HG03354 (cell line): ENCODE results near the gene L3MBTL3.
A peak's percentile ranks its signal among the peaks of the same experiment; 100 is the strongest.
"Not testable (repeated sequence)": the region's sequence is repeated elsewhere in the genome, so short reads cannot be mapped to it uniquely, and the experiment has no call there.

ENCODE experiments used
- ATAC-seq: cut with Tn5 transposase; IDR thresholded peaks from one replicate; pipeline ENCODE4 v1.9.1; 2021; ENCODE audit warnings: mild to moderate bottlenecking; ENCODE audit not compliant: unreplicated experiment, poor library complexity, severe bottlenecking

L3MBTL3 gene

DNA sequence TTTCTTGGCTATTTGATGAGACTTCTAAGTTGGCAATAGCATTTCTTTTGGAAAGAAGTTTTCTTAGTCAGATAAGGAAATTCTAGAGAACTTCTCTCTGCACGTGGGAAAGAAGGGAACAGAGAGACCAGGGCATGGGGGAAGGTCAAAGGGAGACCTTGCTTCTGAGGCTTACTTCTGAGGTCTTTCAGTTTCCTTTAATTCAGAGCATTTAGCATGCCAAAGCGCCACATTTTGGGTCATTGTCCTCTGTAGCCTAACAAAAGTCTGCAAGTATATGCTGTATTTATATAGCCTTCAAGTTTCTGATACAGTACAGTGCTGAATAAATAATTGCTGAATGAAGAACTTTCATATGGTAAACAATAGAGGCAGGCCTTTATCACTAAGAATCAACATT, 108.8 kb downstream of the L3MBTL3 start:
- ATAC-seq = no peak

DNA sequence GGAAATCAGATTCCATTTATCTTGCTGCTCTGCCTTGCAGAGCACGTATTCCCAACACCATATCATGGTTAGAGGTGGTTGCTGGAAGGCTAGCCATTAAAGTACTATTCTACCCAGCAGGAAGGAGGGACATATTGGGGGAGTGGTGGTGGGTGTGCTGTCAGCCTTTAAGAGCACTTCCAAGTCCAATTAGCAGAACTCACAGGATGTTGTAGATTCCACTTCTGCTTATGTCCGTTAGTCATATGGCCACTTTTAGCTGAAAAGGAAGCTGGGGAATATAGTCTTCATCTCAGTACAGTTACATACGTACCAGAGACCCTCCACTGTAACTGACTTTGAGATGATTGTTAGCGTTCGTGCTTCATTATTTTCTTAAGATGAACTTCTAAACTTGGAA, 109.9 kb downstream of the L3MBTL3 start:
- no peak for ATAC-seq

DNA sequence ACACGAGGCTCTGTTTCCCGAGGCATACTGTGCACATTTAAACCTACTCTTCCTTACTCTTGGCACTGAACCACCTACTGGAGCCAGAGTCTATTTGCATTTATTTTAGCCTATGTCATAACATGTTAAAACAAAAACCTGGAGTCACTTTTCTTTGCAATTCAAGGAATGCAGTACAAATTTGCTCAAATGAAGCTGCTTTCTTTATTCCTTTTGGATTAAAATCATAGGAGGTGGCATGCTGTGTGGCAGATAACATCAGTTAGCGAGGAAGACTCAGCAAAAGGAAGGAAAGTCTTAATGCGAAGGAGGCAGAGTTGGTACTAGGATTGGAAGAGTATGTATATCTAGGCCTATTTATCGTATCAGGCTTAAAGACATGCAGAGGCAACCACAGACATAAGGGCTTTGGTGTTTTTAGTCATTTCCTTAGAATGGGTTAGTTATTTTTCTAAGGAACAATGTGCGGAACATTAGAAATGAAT, 111.4 kb downstream of the L3MBTL3 start:
- no peak for ATAC-seq

DNA sequence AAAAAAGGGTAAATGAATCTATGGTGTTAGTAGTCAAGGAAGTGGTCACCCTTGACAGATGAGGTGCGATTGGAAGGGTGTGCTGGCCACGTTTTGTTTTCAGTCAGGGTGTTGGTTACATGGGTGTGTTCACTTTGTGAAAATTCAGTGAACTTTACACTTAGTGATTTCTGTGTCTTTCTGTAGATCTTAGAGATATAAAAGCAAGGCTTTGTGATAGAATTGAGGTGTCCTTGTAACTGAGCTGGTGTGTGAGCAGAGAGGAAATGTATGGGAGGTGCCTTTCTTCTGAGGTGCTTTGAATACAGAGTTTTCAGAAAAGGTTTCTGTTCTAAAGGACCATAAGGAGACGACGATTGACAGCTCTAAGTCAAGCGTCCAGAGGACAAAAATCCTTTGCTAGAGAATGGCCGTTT, 113.9 kb downstream of the L3MBTL3 start:
- ATAC-seq = peak; percentile 85

DNA sequence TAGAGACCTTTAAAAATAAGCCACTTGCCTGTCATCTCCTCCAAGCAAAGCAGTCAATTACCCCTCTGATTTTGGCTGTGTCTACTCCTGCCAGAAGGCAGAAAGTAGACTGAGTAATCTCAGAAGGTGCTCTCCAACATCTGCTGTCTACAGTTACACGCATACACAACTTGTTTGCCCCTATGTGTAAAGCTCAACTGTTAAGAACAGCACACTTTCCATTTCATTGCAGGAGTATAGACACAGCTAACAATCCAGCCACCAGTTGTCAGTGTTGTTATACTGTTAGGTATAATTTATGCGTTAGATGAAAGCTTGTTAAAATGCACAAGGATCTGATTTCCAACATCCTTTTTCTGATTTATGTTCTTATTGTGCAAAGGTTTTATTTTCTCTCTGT, 116.2 kb downstream of the L3MBTL3 start:
- no peak for ATAC-seq

DNA sequence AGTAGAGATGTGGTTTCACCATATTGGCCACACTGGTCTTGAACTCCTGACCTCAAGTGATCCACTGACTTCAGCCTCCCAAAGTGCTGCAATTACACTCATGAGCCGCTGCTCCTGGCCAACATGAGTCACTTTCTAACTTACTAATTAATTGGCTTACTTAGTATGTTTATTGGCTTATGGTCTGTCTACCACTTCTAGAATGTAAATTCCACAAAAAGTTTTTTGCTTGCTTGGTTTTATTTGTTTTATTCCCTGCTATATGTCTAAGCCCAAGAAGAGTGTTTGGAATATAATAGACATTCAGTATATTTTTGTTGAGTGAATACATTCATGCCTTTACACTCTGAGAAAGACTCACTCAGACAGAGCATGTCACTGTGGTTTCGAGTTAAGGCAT, 118.4 kb downstream of the L3MBTL3 start:
- no peak for ATAC-seq

DNA sequence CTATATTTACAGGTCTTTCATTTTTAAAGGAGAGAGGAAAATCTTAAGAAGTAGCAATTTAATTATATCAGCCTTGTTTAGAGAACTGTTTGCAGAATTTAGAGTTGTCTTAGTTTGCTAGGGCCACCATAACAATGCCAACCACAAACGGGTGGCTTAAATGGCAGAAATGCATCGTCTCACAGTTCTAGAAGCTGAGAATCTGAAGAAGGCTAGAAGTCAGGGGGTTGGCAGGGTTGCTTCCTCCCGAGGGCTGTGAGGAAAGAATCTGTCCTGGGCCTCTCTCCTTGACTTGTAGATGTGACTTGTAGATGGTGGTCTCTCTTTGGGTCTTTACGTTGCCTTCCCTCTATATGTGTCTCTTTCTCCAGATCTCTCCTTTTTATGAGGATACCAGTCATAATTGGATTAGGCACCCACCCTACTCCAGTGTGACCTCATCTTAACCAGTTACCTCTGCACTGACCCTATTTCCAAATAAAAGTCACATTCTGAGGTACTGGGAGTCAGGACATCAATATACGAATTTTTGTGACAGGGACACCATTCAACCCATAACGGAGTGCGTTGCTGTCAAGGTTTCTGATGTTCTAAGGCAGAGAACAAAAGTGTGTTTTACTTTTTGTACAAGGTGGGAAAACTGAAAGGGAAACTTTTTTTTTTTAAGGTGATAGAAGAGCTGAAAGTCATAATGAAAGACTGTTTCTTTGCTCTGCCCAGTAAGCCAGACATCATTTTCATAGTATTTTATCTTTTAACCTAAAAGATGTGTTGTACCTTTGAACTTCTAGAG, 119.9 kb downstream of the L3MBTL3 start:
- ATAC-seq = peak; percentile 62

DNA sequence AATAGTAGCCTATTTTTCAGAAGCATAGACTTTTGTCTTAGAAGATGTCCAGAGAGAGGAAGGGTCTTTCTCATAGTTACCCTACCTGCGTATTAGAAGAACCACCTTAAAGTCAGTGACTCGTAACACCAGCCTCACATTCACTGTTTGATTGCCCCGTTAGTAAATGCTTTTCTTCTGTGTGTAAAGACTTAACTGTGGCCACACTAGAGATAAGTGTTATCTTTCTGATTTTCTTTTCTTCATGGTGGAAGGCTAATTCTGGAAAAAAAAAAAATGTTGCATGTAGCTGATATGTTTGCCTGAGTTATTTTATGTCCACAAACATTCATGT, 120.5 kb downstream of the L3MBTL3 start:
- ATAC-seq = peak; percentile 31

DNA sequence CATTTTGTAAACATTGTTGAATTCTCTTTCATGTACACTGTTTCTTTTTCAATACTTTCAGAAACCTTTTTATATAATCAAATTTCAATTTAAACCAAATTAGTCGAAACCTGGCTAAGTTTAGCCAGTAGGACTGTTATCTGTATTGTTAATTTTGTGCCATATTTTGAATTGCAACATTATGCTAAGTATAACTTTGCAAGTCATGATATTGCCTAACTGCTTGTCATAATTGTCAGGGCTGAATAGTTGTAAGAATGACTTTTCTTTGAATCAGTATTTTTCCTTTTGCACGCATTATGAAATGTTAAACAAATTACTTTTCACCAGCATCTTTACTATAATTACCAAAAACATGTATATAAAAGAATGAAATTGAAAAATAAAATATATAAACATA, 121.7 kb downstream of the L3MBTL3 start:
- no peak for ATAC-seq

DNA sequence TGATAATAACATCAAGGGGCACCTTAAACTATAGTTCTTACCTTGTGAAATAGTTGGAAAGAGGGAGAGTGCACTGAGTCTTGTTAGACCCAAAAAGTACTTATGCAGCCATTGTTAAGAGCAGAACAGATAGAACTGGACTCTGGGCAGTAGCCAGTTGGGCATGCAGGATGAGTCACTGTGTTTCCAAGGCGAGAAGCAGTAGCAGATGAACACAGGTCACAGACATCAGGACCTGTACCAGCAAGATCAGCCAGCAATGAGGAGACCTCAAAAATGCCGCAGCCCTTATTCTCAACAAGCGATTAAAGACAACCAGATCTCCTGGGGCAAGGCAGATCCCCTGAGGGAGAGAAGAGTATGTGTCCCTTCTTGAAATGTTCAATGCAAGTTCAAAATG, 125.3 kb downstream of the L3MBTL3 start:
- no peak for ATAC-seq

DNA sequence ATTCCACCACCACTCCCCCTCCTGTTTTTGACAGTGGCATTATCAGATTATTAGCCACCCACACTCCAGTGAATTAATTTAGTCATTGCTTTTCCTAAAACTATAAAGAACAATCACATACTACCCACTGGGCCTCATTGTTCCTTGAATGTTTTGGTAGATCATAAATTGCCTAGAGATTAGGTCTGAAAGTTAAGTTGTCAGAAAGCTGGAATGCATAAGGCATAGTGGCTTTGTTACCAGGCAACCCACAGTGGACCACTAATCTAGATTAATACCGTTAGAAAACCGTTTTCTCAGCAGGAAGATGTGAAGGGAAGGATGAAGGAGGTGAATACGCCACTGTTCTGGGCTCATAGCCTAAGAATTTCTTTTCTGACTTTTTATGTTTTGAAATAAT, 128.7 kb downstream of the L3MBTL3 start:
- ATAC-seq = no peak

DNA sequence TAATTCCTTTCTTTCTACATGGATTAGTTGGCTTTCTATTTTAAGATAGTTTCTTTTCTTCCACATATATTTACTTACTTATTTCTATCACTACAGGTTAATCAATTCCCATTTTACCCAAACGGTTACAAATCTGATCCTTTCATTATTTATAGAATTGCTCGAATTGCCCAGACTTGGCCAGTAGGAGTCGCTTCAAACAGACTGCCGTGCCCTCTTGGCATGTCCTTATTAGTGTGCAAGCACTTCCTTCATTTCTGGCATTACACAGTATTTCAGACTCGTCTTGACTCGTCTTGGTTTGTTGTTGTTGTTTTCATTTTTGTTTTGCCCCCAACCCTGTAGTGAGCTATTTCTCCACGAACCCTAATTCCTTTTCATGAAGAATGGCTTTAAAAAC, 129.8 kb downstream of the L3MBTL3 start:
- ATAC-seq = no peak

DNA sequence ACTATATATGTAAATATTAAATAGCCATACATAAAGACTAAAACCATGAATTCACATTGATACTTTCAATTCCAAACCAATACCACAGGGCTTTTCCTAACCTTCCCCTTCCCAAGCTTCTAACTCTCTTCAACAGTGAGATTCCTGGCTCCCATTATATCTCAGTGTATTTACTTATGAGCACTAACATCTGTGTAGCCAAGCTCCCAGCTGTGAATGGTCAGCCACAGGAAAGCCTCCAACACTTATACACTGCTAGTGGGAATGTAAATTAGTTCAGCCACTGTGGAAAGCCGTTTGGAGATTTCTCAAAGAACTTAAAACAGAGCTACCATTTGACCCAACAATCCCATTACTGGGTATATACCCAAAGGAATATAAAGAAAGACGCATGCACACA, 130.6 kb downstream of the L3MBTL3 start:
- not testable (repeated sequence) for ATAC-seq

DNA sequence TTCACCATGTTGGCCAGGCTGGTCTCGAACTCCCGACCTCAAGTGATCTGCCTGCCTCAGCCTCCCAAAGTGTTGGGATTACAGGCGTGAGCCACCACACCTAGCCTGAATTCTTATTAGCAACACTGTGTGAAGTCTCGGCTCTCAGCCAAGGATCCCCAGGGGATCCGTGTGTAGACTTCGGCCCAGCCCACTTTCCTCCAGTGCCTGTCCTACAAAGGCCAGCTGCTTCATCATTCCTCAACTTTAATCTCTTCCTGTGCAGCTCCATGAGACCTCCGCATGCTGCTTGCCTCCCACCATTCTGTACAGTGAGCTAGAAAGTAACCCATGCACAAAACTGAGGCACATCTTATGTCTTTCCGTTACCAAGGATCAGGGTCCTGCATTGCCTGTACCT, 132.5 kb downstream of the L3MBTL3 start:
- no peak for ATAC-seq

DNA sequence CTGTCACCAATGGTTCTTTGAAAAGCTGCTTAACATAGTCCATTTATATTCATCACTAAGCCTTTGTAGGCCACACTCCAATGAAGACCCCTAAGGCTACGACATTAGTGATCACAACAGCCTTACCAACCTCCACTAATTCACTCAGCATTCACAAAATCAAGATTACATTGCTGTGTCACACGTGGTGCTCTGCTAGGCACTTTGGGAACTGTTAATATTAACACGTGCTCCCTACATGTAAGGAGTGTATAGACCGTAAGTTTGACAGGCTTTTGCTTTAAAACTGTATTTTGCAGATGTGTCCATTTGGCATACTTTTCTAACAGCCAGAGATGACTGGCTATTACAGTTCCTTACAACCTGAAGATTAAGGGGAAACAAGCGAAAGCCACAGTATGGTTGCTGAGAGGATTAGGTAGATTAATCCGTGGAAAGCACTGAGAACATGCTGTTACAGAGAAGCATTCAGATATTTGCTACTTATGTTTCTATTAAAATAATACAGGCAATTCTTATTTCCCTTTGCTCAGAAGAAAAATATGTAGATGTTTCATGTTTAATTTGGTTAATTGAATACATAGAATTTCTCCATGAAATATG, 134.6 kb downstream of the L3MBTL3 start:
- ATAC-seq = no peak

DNA sequence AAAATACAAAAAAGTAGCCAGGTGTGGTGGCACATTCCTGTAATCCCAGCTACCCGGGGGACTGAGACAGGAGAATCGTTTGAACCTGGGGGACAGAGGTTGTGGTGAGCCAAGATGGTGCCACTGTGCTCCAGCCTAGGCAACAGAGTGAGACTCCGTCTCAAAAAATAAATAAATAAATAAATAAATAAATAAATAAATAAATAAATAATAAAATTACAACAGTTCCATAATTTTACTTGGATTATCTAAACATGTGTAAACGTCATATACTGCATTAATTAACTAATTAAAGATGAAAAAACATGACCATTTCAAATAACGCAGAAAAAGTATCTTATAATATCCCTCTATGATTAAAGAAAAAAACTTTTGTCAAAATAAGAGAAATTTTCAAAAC, 138.5 kb downstream of the L3MBTL3 start:
- no peak for ATAC-seq

DNA sequence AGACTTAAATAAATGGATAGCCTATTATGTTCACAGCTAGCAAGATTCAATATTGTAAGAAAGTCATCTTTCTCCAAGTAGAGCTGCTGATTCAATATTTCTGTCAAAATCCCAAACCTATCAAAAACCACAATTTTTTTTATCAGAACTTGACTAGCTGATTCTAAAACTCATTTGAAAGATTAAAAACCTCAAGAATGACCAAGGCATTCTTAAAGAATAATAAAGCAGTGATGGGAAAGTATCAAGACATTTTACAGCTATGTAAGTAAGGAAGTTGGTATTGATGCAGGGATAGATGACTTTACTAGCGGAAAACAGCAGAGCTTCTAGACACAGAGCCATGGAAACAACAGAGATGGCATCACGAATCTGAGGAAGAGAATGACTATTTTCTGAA, 139.7 kb downstream of the L3MBTL3 start:
- no peak for ATAC-seq

DNA sequence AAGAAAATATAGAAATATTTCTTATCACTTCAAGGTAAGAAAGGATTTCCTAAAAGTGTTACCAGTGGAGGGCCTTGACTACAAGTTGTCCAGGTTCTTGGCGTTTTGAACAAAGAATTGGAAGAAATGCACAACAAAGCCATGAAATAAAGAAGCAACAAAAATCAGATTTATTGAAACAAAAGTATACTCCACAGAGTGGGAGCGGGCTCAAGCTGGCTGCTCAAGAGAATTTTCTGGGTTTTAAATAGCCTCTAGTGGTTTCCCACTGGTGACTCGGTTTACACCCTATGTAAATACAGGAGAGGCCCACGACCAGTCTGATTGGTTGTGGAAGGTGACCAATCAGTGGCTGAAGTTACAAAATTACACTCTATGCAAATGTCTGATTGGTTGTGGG, 140.2 kb downstream of the L3MBTL3 start:
- ATAC-seq = no peak

DNA sequence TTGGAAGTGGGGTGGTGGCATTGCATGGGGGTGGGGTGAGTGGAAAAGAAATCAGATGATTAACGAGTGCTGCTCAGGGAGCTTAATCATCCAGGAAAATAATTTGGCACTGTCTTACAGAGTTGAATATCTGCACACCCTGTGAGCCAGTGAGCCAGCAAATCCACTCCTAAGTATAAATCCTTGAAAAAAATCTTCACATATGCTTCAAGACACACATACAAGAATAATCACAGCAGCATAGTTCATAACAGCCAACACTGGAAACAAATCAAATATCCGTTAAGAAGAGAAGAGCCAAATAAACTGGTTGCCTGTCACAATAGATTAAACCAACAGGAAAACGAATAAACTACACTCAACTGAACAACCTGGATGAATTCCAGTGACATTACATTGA, 141.6 kb downstream of the L3MBTL3 start:
- ATAC-seq = no peak

DNA sequence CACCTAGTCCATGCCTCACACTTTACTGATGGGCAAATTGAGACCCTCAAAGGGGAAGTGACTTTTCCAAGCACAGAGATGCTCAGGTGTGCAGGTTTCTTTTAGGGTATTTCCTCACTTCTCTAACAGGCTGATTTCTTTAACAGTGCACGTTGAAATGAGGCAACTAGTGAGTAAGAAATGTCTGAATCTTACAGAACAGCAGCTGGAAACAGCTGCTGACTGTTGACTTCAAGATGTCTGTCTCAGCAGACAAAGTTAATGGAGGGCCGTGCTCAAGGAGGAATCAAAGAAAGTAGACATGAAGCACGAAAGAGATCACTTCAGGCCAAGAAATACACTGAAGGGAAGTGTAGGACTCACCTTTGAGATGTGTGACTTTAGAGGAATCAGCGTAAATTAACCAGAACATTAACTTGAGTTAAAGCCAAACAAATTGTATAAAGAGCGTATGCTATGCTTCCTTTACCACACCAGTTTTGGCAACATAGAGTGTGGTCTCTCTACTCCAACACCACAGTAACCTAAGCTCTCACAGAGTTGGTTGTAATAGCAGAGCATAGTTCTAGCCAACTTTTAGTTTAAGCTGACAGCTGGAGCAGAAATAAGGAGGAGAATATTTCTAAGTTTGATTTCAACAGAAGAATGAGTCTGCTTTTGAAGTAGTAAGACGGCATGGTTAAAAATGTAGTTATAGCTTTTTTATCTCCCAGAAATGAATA, 143.5 kb downstream of the L3MBTL3 start:
- ATAC-seq = no peak

DNA sequence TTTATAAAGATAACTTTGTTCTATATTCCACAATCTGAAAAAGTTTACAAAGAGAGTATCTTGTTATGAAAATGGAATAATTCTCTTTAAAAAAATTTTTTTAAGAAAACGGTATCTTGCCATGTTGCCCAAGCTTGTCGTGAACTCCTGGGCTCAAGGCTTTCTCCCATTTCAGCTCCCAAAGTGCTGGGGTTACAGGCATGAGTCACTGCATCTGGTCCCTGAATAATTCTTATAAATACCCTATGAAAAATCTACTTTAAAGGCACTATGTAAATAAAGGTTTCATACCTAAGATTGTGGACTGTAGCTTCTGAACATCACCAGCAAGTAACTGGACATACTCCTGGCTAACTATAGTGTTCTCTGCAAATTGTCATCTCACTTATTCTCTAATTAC, 144.0 kb downstream of the L3MBTL3 start:
- no peak for ATAC-seq
